Suprapubic skin (tissue), 4 donors: ENCODE results near the gene TMTC1. TPM values are rescaled to one million over a fixed set of nuclear protein-coding genes. Genes with fewer than 3 reads are reported as not detected.

Source experiments
- DNase-seq, 2 donors: peaks; one replicate each; pipeline ENCODE4 v3.0.0-alpha.2; 2019; ENCODE audit warnings: low spot score in 2 of 2
- H3K27ac ChIP-seq: fragments of 200-600 bp; sonication (generic); one replicate; pipeline ENCODE4 v1.5.1; 2019
- H3K27me3 ChIP-seq: fragments of 200-600 bp; sonication (generic); one replicate; pipeline ENCODE4 v1.5.1; 2019
- H3K36me3 ChIP-seq: fragments of 200-600 bp; sonication (generic); one replicate; pipeline ENCODE4 v1.5.1; 2019
- H3K4me1 ChIP-seq: fragments of 200-600 bp; sonication (generic); one replicate; pipeline ENCODE4 v1.5.1; 2019
- H3K4me3 ChIP-seq: fragments of 200-600 bp; sonication (generic); one replicate; pipeline ENCODE4 v1.5.1; 2019; ENCODE audit warnings: mild to moderate bottlenecking
- H3K9me3 ChIP-seq: fragments of 200-600 bp; sonication (generic); one replicate; pipeline ENCODE4 v1.5.1; 2019
- EP300 ChIP-seq: sonication (generic); formaldehyde crosslinking; IDR thresholded peaks from one replicate; pipeline ENCODE4 v1.6.1; 2017; ENCODE audit warnings: antibody characterized with exemption
- POLR2A ChIP-seq, 2 donors: fragments of 450-650 bp; IDR thresholded peaks; one replicate each; pipeline ENCODE4 v1.6.1; 2017; ENCODE audit warnings: antibody characterized with exemption in 2 of 2, mild to moderate bottlenecking in 2 of 2, moderate library complexity in 2 of 2
- POLR2AphosphoS5 ChIP-seq, 3 donors: sonication (generic); formaldehyde crosslinking; IDR thresholded peaks; one replicate each; pipeline ENCODE4 v1.6.1; 2017; ENCODE audit warnings: antibody characterized with exemption in 3 of 3
- WGBS: methylation state at CpG from one replicate; pipeline ENCODE4 v1.1.5; 2018; 5-methylcytosine and 5-hydroxymethylcytosine counted together
- total RNA-seq, 4 donors: library from RNA; depleted of rRNA; stranded (reverse); fragments of >200 nt; gene quantifications; one replicate each; pipeline ENCODE4 v1.1.0, GENCODE V29; 2016
- TF ChIP-seq, protein P1 (sequence below), 2 donors: fragments of 200-600 bp in 1 of 2; fragments of 450-650 bp in 1 of 2; sonication (generic) in 1 of 2; IDR thresholded peaks; one replicate each; pipeline ENCODE4 v1.5.1; 2016 to 2019; ENCODE audit warnings: antibody characterized with exemption in 2 of 2, mild to moderate bottlenecking in 1 of 2, moderate library complexity in 1 of 2

TMTC1 gene
- total RNA-seq, 4 donors from 2014 or later: 11.0 to 25.8 (median 19.5) TPM

DNA sequence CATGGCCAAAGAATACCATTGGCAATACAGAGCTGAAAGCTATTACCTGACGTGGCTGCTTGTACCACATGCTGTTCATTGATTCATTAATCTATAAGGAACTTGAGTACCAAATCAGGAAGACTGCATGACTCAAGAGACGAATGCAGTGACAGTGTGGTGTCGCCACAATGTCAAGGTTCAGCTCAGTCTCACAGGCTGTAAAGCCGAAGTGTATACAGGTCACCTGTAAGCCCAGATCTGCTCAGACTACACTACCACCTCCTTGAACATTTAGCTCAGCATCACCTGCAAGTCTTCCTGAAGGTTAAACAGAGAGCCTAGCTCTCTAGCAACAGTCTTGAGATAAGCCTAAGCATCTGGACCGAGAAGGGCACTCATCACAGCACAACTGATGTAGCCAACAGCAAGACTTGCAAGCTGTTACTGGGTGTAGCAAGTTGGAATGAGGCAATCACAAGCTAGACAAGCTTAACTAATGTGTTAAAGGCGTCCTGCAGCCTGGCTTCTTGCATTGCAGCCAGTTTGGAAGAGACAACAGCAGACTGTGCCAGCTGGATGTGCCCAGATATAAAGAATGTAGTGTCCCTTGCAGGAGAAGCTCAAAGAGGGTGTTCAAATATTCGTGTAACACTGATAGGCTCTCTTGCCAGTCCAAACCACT lies 21.0 kb downstream of the TMTC1 start:
- Histone ChIP-seq H3K27me3 (no peaks in the 10 kb centered on the region), H3K4me1 (peaks cover 12% of the 10 kb centered on the region), H3K9me3 (no peaks in the 10 kb centered on the region), H3K36me3 (no peaks in the 10 kb centered on the region), H3K27ac (no peak overlapping the region), H3K4me3 (no peak overlapping the region)
- 49% methylated on average over 7 of the region's 7 CpGs for WGBS
- TF ChIP-seq POLR2AphosphoS5 (IDR thresholded peaks at IDR 0.05) (peak in 1 of 3 donors; percentile 72), EP300 (no peak)
- DNase-seq: no peak

GRCh38 chr12:29759950-29760349 lies 23.8 kb downstream of the TMTC1 start:
- H3K9me3 ChIP-seq: no peaks in the 10 kb centered on the region
- no peak for DNase-seq
- 94% methylated on average over 2 of the region's 2 CpGs for WGBS
- peaks cover 24% of the 10 kb centered on the region for H3K4me1 ChIP-seq
- no peak overlapping the region for H3K4me3 ChIP-seq
- H3K27ac ChIP-seq: no peak overlapping the region
- TF ChIP-seq EP300 (no peak), POLR2AphosphoS5 (IDR thresholded peaks at IDR 0.05) (no peak), POLR2A (IDR thresholded peaks at IDR 0.05) (no peak)
- TF ChIP-seq, protein P1, sequence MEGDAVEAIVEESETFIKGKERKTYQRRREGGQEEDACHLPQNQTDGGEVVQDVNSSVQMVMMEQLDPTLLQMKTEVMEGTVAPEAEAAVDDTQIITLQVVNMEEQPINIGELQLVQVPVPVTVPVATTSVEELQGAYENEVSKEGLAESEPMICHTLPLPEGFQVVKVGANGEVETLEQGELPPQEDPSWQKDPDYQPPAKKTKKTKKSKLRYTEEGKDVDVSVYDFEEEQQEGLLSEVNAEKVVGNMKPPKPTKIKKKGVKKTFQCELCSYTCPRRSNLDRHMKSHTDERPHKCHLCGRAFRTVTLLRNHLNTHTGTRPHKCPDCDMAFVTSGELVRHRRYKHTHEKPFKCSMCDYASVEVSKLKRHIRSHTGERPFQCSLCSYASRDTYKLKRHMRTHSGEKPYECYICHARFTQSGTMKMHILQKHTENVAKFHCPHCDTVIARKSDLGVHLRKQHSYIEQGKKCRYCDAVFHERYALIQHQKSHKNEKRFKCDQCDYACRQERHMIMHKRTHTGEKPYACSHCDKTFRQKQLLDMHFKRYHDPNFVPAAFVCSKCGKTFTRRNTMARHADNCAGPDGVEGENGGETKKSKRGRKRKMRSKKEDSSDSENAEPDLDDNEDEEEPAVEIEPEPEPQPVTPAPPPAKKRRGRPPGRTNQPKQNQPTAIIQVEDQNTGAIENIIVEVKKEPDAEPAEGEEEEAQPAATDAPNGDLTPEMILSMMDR (IDR thresholded peaks at IDR 0.05): no peak
- H3K27me3 ChIP-seq: no peaks in the 10 kb centered on the region
- no peaks in the 10 kb centered on the region for H3K36me3 ChIP-seq

GRCh38 chr12:29756741-29757390 lies 26.9 kb downstream of the TMTC1 start:
- DNase-seq: no peak
- TF ChIP-seq POLR2A (IDR thresholded peaks at IDR 0.05) (no peak), EP300 (no peak), POLR2AphosphoS5 (IDR thresholded peaks at IDR 0.05) (no peak)
- TF ChIP-seq, protein P1 (IDR thresholded peaks at IDR 0.05): no peak
- no peak overlapping the region for H3K27ac ChIP-seq
- H3K27me3 ChIP-seq: no peaks in the 10 kb centered on the region
- H3K36me3 ChIP-seq: no peaks in the 10 kb centered on the region
- H3K4me1 ChIP-seq: peaks cover 17% of the 10 kb centered on the region
- no peak overlapping the region for H3K4me3 ChIP-seq
- H3K9me3 ChIP-seq: no peaks in the 10 kb centered on the region

GRCh38 chr12:29754235-29755189 lies 29.2 kb downstream of the TMTC1 start:
- Histone ChIP-seq H3K4me3 (no peak overlapping the region), H3K36me3 (peaks cover 6% of the 10 kb centered on the region), H3K4me1 (peaks cover 17% of the 10 kb centered on the region), H3K27ac (no peak overlapping the region), H3K9me3 (no peaks in the 10 kb centered on the region), H3K27me3 (no peaks in the 10 kb centered on the region)
- TF ChIP-seq POLR2A (IDR thresholded peaks at IDR 0.05) (no peak), EP300 (no peak), POLR2AphosphoS5 (IDR thresholded peaks at IDR 0.05) (no peak)
- TF ChIP-seq, protein P1 (IDR thresholded peaks at IDR 0.05): no peak
- 55% methylated on average over 8 of the region's 8 CpGs for WGBS
- DNase-seq: no peak

DNA sequence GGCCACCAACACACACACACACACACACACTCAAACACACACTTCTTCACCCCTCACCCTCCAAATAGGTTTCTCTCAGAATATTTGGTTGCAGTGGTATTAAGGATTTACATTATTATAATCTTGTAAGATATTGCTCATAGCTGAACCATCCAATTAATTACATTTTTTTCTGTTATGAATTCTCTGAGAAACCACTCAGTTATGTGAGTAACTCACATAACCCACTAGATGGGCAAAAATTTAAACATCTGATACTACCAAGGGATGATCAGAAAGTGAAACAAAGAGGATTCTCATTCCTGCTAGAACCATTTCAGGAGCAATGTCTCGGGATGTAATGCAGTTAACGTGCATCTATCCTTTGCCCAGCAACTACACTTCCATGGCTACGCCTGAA lies 31.6 kb downstream of the TMTC1 start:
- Histone ChIP-seq H3K9me3 (no peaks in the 10 kb centered on the region), H3K27ac (no peak overlapping the region), H3K4me3 (no peak overlapping the region), H3K27me3 (no peaks in the 10 kb centered on the region), H3K36me3 (peaks cover 6% of the 10 kb centered on the region), H3K4me1 (peaks cover 14% of the 10 kb centered on the region)
- 97% methylated on average over 3 of the region's 3 CpGs for WGBS
- no peak for DNase-seq
- TF ChIP-seq, protein P1 (IDR thresholded peaks at IDR 0.05): no peak
- TF ChIP-seq POLR2AphosphoS5 (IDR thresholded peaks at IDR 0.05) (no peak), POLR2A (IDR thresholded peaks at IDR 0.05) (no peak), EP300 (no peak)
